Erythroblast (primary cell): Measurements from ENCODE around the gene EIF3D.

ENCODE experiments used
- GATA1 ChIP-seq: IDR thresholded peaks from 2 replicates; pipeline ENCODE4 v1.6.1; 2011; ENCODE audit warnings: low read depth, mild to moderate bottlenecking, control low read depth, low read length, moderate library complexity
- POLR2A ChIP-seq: IDR thresholded peaks from 2 replicates; pipeline ENCODE4 v1.6.1; 2011; ENCODE audit warnings: mild to moderate bottlenecking, low read length

DNA sequence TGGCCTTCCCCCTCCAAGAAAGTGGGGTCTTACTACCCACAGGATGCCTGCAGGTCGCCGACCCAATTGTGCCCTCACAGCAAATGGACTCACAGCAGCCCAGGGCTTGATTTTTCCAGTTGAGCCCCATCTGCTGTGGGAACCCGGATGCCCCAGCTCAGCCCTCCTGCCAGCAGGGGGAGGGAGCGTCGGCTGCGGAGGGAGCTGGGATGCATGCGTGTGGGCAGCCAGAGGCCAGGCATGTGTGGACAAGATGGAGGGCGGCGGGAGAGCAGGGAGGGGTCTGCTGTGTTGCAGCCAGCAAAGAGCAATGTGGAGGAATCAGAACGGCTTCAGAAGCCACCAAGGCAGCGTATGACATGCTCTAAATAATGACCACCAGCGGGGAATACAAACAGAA lies 41.0 kb upstream of the EIF3D start:
- TF ChIP-seq POLR2A (no peak), GATA1 (no peak)
